GM12892 (cell line): ENCODE results near the gene TMIGD3.

Source experiments
- POLR2A ChIP-seq: IDR thresholded peaks from 2 replicates; pipeline ENCODE4 v1.6.1; 2011; ENCODE audit warnings: low read depth, low read length, control low read depth
- POLR2AphosphoS5 ChIP-seq: IDR thresholded peaks from 2 replicates; pipeline ENCODE4 v1.6.1; 2011; ENCODE audit warnings: low read depth, low read length, control low read depth
- TAF1 ChIP-seq: IDR thresholded peaks from 2 replicates; pipeline ENCODE4 v1.6.1; 2011; ENCODE audit warnings: low read depth, mild to moderate bottlenecking, control low read depth, low read length, borderline replicate concordance

DNA sequence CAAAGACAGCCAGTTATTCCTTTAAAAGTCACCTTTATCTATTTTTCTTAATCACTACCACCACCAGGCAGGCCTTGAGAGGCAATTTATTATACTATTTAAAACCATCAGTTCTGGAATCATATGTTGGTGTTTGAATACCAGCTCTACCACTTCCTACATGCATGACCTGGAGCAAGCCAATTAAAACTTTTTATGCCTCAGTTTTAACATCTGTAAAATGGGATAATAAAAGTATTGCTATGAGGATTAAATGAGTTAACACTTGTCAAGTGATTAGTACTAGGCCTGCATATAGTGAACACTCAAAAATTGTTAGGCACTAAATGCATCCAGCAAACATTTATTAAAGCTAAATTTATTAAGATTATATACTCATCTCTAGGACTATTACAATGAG, 49.2 kb upstream of the TMIGD3 start:
- TF ChIP-seq TAF1 (no peak), POLR2A (no peak), POLR2AphosphoS5 (no peak)
